SH-SY5Y (cell line): ENCODE results near the gene OR5AP2.

ENCODE experiments used
- GATA2 ChIP-seq: IDR thresholded peaks from 2 replicates; pipeline ENCODE4 v1.6.1; 2011; ENCODE audit warnings: mild to moderate bottlenecking, low read depth, low read length
- GATA3 ChIP-seq: IDR thresholded peaks from 2 replicates; pipeline ENCODE4 v1.6.1; 2011; ENCODE audit warnings: low read depth, mild to moderate bottlenecking, low read length, moderate library complexity

The OR5AP2 gene

GRCh38 chr11:56642339-56642738 lies at the start of gene OR5AP2:
OR5AP2 (minus strand) TSS chr11:56642439; CDS start chr11:56642439, 0 bp downstream.
- TF ChIP-seq GATA2 (no peak), GATA3 (no peak)

GRCh38 chr11:56688554-56689100 lies 46.4 kb upstream of the OR5AP2 start:
- TF ChIP-seq GATA3 = no peak
- TF ChIP-seq GATA2 = no peak

- TF ChIP-seq GATA2 = no peak
- no peak for TF ChIP-seq GATA3
Observed at GRCh38 chr11:56670984-56671383, 28.7 kb upstream of the OR5AP2 start.

GRCh38 chr11:56663386-56663785 lies 21.1 kb upstream of the OR5AP2 start, which contains the start of gene OR5AR1:
OR5AR1 (plus strand) TSS chr11:56663686; CDS start chr11:56663686, 0 bp downstream.
- TF ChIP-seq GATA3 (no peak), GATA2 (no peak)

- TF ChIP-seq GATA3 (no peak), GATA2 (no peak)
Observed at GRCh38 chr11:56659755-56660154, 17.5 kb upstream of the OR5AP2 start.

GRCh38 chr11:56637500-56637899 lies 4.7 kb downstream of the OR5AP2 start:
- TF ChIP-seq GATA3 = no peak
- no peak for TF ChIP-seq GATA2

- TF ChIP-seq GATA2 (no peak), GATA3 (no peak)
Observed at GRCh38 chr11:56636861-56637260, 5.4 kb downstream of the OR5AP2 start.

- no peak for TF ChIP-seq GATA3
Observed at GRCh38 chr11:56632329-56632728, 9.9 kb downstream of the OR5AP2 start.

- TF ChIP-seq GATA2 (no peak), GATA3 (no peak)
Observed at GRCh38 chr11:56625946-56626345, 16.3 kb downstream of the OR5AP2 start.

GRCh38 chr11:56624661-56625110 lies 17.6 kb downstream of the OR5AP2 start:
- TF ChIP-seq GATA3 (no peak), GATA2 (no peak)

- TF ChIP-seq GATA3 (no peak), GATA2 (no peak)
Observed at GRCh38 chr11:56611174-56611573, 31.1 kb downstream of the OR5AP2 start.
